Subcutaneous adipose tissue (tissue), 4 donors: Measurements from ENCODE around the gene HOXB5. TPM values are rescaled to one million over a fixed set of nuclear protein-coding genes. Genes with fewer than 3 reads are reported as not detected.

Source experiments
- CTCF ChIP-seq: fragments of 450-650 bp; IDR thresholded peaks from one replicate; pipeline ENCODE4 v1.5.1; 2016; ENCODE audit warnings: low read depth, mild to moderate bottlenecking, control low read depth, antibody characterized with exemption, moderate library complexity
- total RNA-seq, 4 donors: library from RNA; depleted of rRNA; stranded (reverse); fragments of >200 nt; gene quantifications; one replicate each; pipeline ENCODE4 v1.1.0, GENCODE V29; 2016

HOXB5 gene
- total RNA-seq, 4 donors from 2014 or later = 0.22 to 0.51 (median 0.35) TPM

GRCh38 chr17:48622857-48623256, 29.3 kb upstream of the HOXB5 start:
- no peak for TF ChIP-seq CTCF

GRCh38 chr17:48621410-48622392, 28.1 kb upstream of the HOXB5 start:
- TF ChIP-seq CTCF = no peak

- TF ChIP-seq CTCF = no peak
Observed at GRCh38 chr17:48620461-48621139, 27.0 kb upstream of the HOXB5 start.

GRCh38 chr17:48619826-48620449, 26.4 kb upstream of the HOXB5 start:
- no peak for TF ChIP-seq CTCF

- TF ChIP-seq CTCF = no peak
Observed at GRCh38 chr17:48618256-48618896, 24.8 kb upstream of the HOXB5 start.

- TF ChIP-seq CTCF = no peak
Observed at GRCh38 chr17:48617471-48618255, 24.1 kb upstream of the HOXB5 start.
